ENCODE results near the gene PAPSS2. TPM values are rescaled to one million over a fixed set of nuclear protein-coding genes. Genes with fewer than 3 reads are reported as not detected.

The PAPSS2 gene
- total RNA-seq, 1 donor = 417 TPM

DNA sequence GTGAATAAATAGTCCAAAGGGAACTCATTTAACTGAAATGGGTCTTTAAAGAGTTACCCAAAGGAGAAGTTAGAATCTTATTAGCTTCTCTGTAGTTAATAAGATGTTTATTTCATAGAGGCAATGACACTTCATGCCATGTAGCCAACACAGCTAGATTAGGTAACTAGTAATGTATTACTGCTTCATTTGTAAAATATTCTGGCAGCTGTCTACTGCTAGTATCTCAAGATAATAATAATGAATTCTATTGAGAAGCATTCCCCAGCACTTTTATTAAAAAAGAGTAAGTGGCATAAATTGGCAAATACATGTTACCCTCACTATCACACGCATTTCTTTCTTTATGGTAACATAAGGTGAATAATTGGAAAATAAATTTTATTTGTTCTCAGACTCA is 10.1 kb downstream of the PAPSS2 start:
- TF ChIP-seq CTCF (IDR thresholded peaks at IDR 0.05; ENCODE audit: insufficient read depth, low read depth, low read length) = no peak
- no peak for DNase-seq (ENCODE audit: low read depth)

GRCh38 chr10:87670586-87670985 is 10.9 kb downstream of the PAPSS2 start:
- no peak overlapping the region for H3K4me3 ChIP-seq (ENCODE audit: low read depth, low read length)
- no peak for TF ChIP-seq CTCF (IDR thresholded peaks at IDR 0.05; ENCODE audit: insufficient read depth, low read depth, low read length)
- DNase-seq (ENCODE audit: low read depth) = no peak

More for the DNA sequence above, 10.1 kb downstream of the PAPSS2 start:
- no peak overlapping the region for H3K4me3 ChIP-seq (ENCODE audit: low read depth, low read length)

DNA sequence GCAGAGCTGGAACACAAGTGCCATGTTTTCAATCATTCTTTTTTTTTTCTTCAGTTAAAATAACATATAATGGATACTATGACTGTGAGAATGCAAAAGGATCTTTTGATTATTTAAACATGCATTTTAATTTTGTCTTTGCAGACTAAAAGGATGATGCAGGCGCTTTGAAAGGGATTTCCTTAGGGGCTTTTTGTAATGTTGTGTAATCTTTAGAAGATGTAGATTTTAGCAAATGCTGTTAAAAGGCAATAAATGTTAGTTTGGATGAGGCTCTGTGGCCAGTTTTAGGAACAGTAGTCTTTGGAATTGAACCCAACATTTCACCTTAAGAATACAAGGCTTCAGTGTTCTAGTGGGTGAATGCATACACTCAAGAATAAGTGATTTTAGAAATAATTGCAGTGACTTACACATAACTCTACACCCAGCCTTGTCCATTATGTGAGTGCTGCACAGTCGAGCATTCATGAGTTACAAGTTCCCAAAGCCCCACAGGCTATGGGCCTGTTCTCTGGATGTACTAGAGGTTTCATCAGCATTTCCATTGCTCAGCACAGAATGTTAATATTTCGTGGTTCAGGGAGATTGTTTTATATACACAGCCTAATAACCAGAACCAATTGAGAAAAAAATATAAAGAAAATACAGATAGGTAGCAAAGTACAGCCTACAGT is 11.6 kb downstream of the PAPSS2 start:
- no peak overlapping the region for H3K4me3 ChIP-seq (ENCODE audit: low read depth, low read length)
- TF ChIP-seq CTCF (IDR thresholded peaks at IDR 0.05; ENCODE audit: insufficient read depth, low read depth, low read length) = no peak
- peak; percentile 60 for DNase-seq (ENCODE audit: low read depth)

DNA sequence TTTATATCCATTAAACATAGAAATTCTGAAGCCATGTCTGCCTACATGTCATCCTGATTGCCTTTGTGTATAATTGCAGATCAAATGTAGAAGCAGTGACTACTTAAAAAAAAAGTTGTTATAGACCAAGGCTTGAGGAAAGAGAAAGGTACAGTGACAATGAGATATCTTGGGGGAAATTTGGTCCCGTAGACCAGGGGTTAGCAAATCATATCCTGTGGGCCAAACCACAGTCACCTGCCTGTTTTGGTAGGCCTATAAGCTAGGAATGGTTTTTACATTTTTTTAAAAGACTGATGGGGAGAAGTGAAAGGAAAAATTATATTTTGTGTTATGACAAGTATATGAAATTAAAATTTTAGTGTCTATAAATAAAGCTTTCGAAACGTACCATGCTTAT is 12.9 kb downstream of the PAPSS2 start:
- no peak for DNase-seq (ENCODE audit: low read depth)
- no peak overlapping the region for H3K4me3 ChIP-seq (ENCODE audit: low read depth, low read length)
- no peak for TF ChIP-seq CTCF (IDR thresholded peaks at IDR 0.05; ENCODE audit: insufficient read depth, low read depth, low read length)

- H3K4me3 ChIP-seq (ENCODE audit: low read depth, low read length) = no peak overlapping the region
- peak; percentile 78 for DNase-seq (ENCODE audit: low read depth)
- TF ChIP-seq CTCF (IDR thresholded peaks at IDR 0.05; ENCODE audit: insufficient read depth, low read depth, low read length) = no peak
Observed at GRCh38 chr10:87674943-87675342, 15.3 kb downstream of the PAPSS2 start.

- peak; percentile 91 for DNase-seq (ENCODE audit: low read depth)
- TF ChIP-seq CTCF (IDR thresholded peaks at IDR 0.05; ENCODE audit: insufficient read depth, low read depth, low read length) = no peak
- H3K4me3 ChIP-seq (ENCODE audit: low read depth, low read length) = no peak overlapping the region
Observed at GRCh38 chr10:87675396-87676376, 16.0 kb downstream of the PAPSS2 start.
